Panc1 (cell line): ENCODE measurements around the gene MYO3B. TPM values are rescaled to one million over a fixed set of nuclear protein-coding genes. Genes with fewer than 3 reads are reported as not detected.

Experiments
- ATAC-seq: fragments of 200-7000 bp; cut with Tn5 transposase; 2 replicates; pipeline ENCODE4 v1.9.1; 2020; ENCODE audit warnings: mild to moderate bottlenecking, moderate library complexity
- BruUV-seq: library from RNA; stranded (reverse); fragments of 400-500 nt; replicated peaks from 2 replicates; lab custom pipeline; 2021; lab: Mats Ljungman, UMichigan
- CTCF ChIA-PET: fragments of 300-600 bp; sonication (Branson Sonifier 250); formaldehyde crosslinking; loops from one replicate; lab custom pipeline; 2022; ENCODE audit warnings: antibody characterized with exemption; lab: Charles Lee
- POLR2A ChIA-PET: fragments of 300-600 bp; sonication (Branson Sonifier 250); formaldehyde crosslinking; loops from one replicate; lab custom pipeline; 2022; ENCODE audit warnings: antibody characterized with exemption; lab: Charles Lee
- DNase-seq: peaks from one replicate; pipeline ENCODE4 v3.0.0-alpha.2; 2010; ENCODE audit warnings: low read depth, low spot score
- H3K27ac ChIP-seq: 2 replicates; pipeline ENCODE4 v1.5.1; 2011; ENCODE audit warnings: mild to moderate bottlenecking, low read length, inconsistent platforms
- H3K27me3 ChIP-seq: fragments of 200-500 bp; sonication (Bioruptor generic); 2 replicates; pipeline ENCODE4 v1.6.0; 2014; ENCODE audit warnings: low read length, inconsistent platforms; ENCODE audit not compliant: control insufficient read depth, insufficient read depth
- H3K36me3 ChIP-seq: fragments of 200-500 bp; sonication (Bioruptor generic); 2 replicates; pipeline ENCODE4 v1.5.1; 2014; ENCODE audit warnings: inconsistent platforms, mild to moderate bottlenecking, low read length, moderate library complexity; ENCODE audit not compliant: control insufficient read depth, insufficient read depth
- H3K4me1 ChIP-seq: 2 replicates; pipeline ENCODE4 v1.5.1; 2011; ENCODE audit warnings: inconsistent platforms, mild to moderate bottlenecking, low read length, moderate library complexity; ENCODE audit not compliant: control insufficient read depth, insufficient read depth
- H3K4me3 ChIP-seq, 2 experiments: 2 replicates each; pipeline ENCODE4 v1.5.1; 2011 to 2012; ENCODE audit warnings: low read depth in 2 of 2, low read length in 2 of 2, mild to moderate bottlenecking in 2 of 2, inconsistent platforms in 1 of 2, moderate library complexity in 1 of 2
- H3K9me3 ChIP-seq: fragments of 200-500 bp; sonication (Bioruptor generic); 2 replicates; pipeline ENCODE4 v1.5.1; 2014; ENCODE audit warnings: low read depth, mild to moderate bottlenecking, inconsistent platforms, low read length, moderate library complexity; ENCODE audit not compliant: control insufficient read depth, insufficient read depth
- CTCF ChIP-seq: fragments of 450-650 bp; IDR thresholded peaks from 2 replicates; pipeline ENCODE4 v1.5.1; 2017; ENCODE audit warnings: mild to moderate bottlenecking
- POLR2AphosphoS5 ChIP-seq: IDR thresholded peaks from 2 replicates; pipeline ENCODE4 v1.6.1; 2012; ENCODE audit warnings: mild to moderate bottlenecking, low read depth, low read length, moderate library complexity
- REST ChIP-seq, 2 experiments: IDR thresholded peaks; 2 replicates each; pipeline ENCODE4 v1.6.1; 2011 to 2012; ENCODE audit warnings: low read depth in 2 of 2, control low read depth in 1 of 2, low read length in 1 of 2, mild to moderate bottlenecking in 1 of 2, moderate library complexity in 1 of 2; ENCODE audit not compliant: insufficient read depth in 1 of 2
- SIN3A ChIP-seq: IDR thresholded peaks from 2 replicates; pipeline ENCODE4 v1.6.1; 2012; ENCODE audit warnings: low read depth, mild to moderate bottlenecking, low read length, moderate library complexity, borderline replicate concordance; ENCODE audit not compliant: insufficient read depth
- TCF7L2 ChIP-seq: IDR thresholded peaks from 2 replicates; pipeline ENCODE4 v1.6.1; 2011; ENCODE audit warnings: mild to moderate bottlenecking, low read depth, low read length, inconsistent platforms
- in situ Hi-C: cut with HindIII; loops from 2 replicates; pipeline ENCODE4 v1.10.0; 2016; ENCODE audit warnings: low sequenced_read_pairs, low pct_unique_long_range_greater_than_20kb
- intact Hi-C: fragments of 100-400 bp; cut with micrococcal nuclease; formaldehyde crosslinking; loops from one replicate; pipeline ENCODE4 v1.10.0; 2022; ENCODE audit not compliant: unreplicated experiment
- total RNA-seq: library from RNA; stranded (reverse); gene quantifications from one replicate; pipeline ENCODE4 v1.2.1, GENCODE V29; 2021; ENCODE audit not compliant: unreplicated experiment

MYO3B gene
- total RNA-seq, 1 experiment from 2014 or later, result 0.05 TPM

- ATAC-seq, result no peak
- Histone ChIP-seq H3K27me3 (no peaks in the 10 kb centered on the region), H3K36me3 (no peaks in the 10 kb centered on the region), H3K9me3 (no peaks in the 10 kb centered on the region), H3K27ac (no peak overlapping the region), H3K4me3 (no peak overlapping the region), H3K4me1 (no peaks in the 10 kb centered on the region)
- TF ChIP-seq CTCF (no peak), REST (IDR thresholded peaks at IDR 0.05; ENCODE audit: insufficient read depth in 1 of 2, low read depth in 2 of 2, low read length in 1 of 2) (no peak), SIN3A (no peak)
- in situ Hi-C loops (no loop called here), intact Hi-C loops (no loop called here)
- no TSS peak for BruUV-seq
- POLR2A ChIA-PET, result no interaction called here
- CTCF ChIA-PET, result no interaction called here
- DNase-seq, result no peak
These were observed 473.8 kb downstream of the MYO3B start for GRCh38 chr2:170651624-170652325.

GRCh38 chr2:170652637-170653417, 474.9 kb downstream of the MYO3B start:
- ChIA-PET CTCF (no interaction called here), POLR2A (no interaction called here)
- no peak overlapping the region for H3K4me3 ChIP-seq
- TF ChIP-seq TCF7L2 (no peak), POLR2AphosphoS5 (no peak), CTCF (no peak), REST (IDR thresholded peaks at IDR 0.05; ENCODE audit: insufficient read depth in 1 of 2, low read depth in 2 of 2, low read length in 1 of 2) (no peak), SIN3A (no peak)
- ATAC-seq, result no peak
- in situ Hi-C loops, result no loop called here
- H3K27ac ChIP-seq, result no peak overlapping the region
- no peaks in the 10 kb centered on the region for H3K4me1 ChIP-seq
- no peak for DNase-seq
- H3K27me3 ChIP-seq, result no peaks in the 10 kb centered on the region
- H3K9me3 ChIP-seq, result no peaks in the 10 kb centered on the region
- intact Hi-C loops, result no loop called here
- no peaks in the 10 kb centered on the region for H3K36me3 ChIP-seq
- BruUV-seq, result no TSS peak
